ENCODE data around the gene GARNL3. TPM values are rescaled to one million over a fixed set of nuclear protein-coding genes. Genes with fewer than 3 reads are reported as not detected.

Gene GARNL3
- total and polyA plus RNA-seq, 2 donors from 2014 or later = 2.6 to 10.2 TPM

DNA sequence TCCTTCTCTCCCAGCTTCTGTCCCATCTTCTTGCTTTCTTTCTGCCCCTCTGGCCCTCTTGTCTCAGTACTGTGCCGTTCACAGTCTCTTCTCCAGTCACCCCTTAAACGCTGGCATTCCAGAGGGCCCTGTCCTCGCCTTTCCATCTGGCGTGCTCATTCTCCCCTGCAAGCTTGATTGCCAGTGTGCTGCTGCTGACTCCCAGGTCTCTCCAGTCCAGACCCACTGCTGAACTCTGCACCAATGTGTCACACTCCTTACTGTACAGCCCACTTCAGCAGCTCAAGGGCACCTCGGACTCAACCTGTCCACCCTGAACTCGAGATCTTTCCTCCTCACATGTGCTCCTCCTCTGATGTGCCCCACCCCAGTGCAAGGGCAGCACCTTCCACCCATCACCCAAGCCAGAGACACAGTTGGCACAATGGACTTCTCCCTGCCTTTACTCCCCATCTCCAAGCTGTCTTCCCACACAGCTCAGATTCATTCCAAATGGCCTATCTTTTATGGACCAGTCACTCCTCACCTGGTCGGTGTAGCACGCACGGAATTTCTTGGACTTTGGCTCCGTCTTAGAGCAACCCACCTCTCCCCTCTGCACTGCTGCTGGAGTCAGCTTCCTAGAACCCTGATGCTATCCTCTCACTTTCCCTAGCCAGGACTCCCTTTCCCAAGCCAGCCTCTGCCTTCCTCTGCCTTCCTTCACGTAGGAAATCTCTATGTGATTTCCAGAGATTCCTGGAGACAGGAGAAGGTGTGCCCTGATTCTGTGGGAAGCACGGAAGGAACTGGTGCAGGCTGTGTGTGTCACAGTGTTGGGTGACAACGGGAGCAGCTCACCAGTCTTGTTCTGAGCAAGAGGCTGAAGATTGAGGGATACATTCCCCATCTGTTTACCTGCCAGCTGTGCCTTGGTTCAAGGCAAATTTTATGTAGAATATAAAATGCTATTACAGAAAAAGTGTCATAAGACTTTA, 106.4 kb downstream of the GARNL3 start:
- TF ChIP-seq, protein P1, sequence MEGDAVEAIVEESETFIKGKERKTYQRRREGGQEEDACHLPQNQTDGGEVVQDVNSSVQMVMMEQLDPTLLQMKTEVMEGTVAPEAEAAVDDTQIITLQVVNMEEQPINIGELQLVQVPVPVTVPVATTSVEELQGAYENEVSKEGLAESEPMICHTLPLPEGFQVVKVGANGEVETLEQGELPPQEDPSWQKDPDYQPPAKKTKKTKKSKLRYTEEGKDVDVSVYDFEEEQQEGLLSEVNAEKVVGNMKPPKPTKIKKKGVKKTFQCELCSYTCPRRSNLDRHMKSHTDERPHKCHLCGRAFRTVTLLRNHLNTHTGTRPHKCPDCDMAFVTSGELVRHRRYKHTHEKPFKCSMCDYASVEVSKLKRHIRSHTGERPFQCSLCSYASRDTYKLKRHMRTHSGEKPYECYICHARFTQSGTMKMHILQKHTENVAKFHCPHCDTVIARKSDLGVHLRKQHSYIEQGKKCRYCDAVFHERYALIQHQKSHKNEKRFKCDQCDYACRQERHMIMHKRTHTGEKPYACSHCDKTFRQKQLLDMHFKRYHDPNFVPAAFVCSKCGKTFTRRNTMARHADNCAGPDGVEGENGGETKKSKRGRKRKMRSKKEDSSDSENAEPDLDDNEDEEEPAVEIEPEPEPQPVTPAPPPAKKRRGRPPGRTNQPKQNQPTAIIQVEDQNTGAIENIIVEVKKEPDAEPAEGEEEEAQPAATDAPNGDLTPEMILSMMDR (IDR thresholded peaks at IDR 0.05; ENCODE audit: borderline replicate concordance, extremely low read depth, insufficient read depth) = no peak

DNA sequence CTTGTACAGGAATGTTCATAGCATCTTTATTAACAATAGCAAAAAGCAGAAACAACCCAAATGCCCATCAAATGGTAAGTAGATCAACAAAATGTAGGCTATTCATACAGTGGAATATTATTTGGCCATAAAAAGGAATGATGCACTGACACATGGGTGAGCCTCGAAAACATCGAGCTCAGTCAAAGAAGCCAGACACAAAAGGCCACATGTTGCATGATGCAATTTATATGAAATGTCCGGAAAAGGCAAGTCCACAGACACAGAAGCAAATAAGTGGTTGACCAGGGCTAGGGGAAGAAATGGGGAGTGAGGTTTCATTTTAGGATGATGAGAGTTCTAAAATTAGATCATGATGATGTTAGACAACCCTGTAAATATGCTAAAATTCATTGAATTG, 115.9 kb downstream of the GARNL3 start:
- Histone ChIP-seq H3K9me3 (ENCODE audit: control insufficient read depth in 2 of 3, insufficient read depth in 1 of 3, low read length in 3 of 3) (no peaks in the 10 kb centered on the region), H3K9ac (ENCODE audit: low read length in 3 of 3) (no peak overlapping the region), H3K36me3 (ENCODE audit: control insufficient read depth in 2 of 3, insufficient read depth in 3 of 3, low read length in 3 of 3) (no peaks in the 10 kb centered on the region), H3K4me3 (ENCODE audit: low read length in 3 of 3) (no peak overlapping the region), H3K27me3 (ENCODE audit: control insufficient read depth, insufficient read depth, low read length) (no peaks in the 10 kb centered on the region), H3K4me1 (ENCODE audit: control insufficient read depth in 2 of 3, insufficient read depth in 2 of 3, low read depth in 1 of 3, low read length in 3 of 3) (no peaks in the 10 kb centered on the region), H3K27ac (ENCODE audit: low read depth in 2 of 2, low read length in 2 of 2) (no peak overlapping the region)
- FAIRE-seq = no peak
- intact Hi-C loops (cut with DNase I) = no loop called here
- DNase-seq = no peak
- TF ChIP-seq, protein P1 (IDR thresholded peaks at IDR 0.05; ENCODE audit: borderline replicate concordance, extremely low read depth, insufficient read depth) = no peak

More for the DNA sequence above, 106.4 kb downstream of the GARNL3 start:
- Histone ChIP-seq H3K27ac (ENCODE audit: low read depth in 2 of 2, low read length in 2 of 2) (no peak overlapping the region), H3K9ac (ENCODE audit: low read length in 3 of 3) (no peak overlapping the region), H3K4me1 (ENCODE audit: control insufficient read depth in 2 of 3, insufficient read depth in 2 of 3, low read depth in 1 of 3, low read length in 3 of 3) (no peaks in the 10 kb centered on the region), H3K36me3 (ENCODE audit: control insufficient read depth in 2 of 3, insufficient read depth in 3 of 3, low read length in 3 of 3) (no peaks in the 10 kb centered on the region), H3K9me3 (ENCODE audit: control insufficient read depth in 2 of 3, insufficient read depth in 1 of 3, low read length in 3 of 3) (no peaks in the 10 kb centered on the region), H3K4me3 (ENCODE audit: low read length in 3 of 3) (no peak overlapping the region), H3K27me3 (ENCODE audit: control insufficient read depth, insufficient read depth, low read length) (no peaks in the 10 kb centered on the region)
- FAIRE-seq = no peak
- intact Hi-C loops (cut with DNase I) = no loop called here
- DNase-seq = no peak

DNA sequence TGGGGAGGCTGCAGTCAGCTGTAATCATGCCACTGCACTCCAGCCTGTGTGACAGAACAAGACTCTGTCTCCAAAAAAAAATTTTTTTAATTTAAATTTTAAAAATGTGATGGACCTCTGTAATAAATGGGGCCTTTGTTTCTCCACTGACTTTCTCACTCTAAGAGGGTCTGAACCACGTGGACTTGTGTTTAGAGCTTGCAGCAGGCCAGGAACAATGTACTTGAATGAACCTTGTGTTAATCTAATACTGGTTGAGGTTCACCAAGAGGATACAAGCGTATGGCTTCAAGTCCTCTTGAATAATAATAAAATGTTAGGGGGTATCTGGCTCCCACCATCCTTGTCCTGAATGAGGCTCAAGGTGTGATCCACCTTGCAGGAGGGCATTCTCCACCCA, 118.0 kb downstream of the GARNL3 start:
- Histone ChIP-seq H3K9me3 (ENCODE audit: control insufficient read depth in 2 of 3, insufficient read depth in 1 of 3, low read length in 3 of 3) (no peaks in the 10 kb centered on the region), H3K9ac (ENCODE audit: low read length in 3 of 3) (no peak overlapping the region), H3K4me3 (ENCODE audit: low read length in 3 of 3) (no peak overlapping the region), H3K4me1 (ENCODE audit: control insufficient read depth in 2 of 3, insufficient read depth in 2 of 3, low read depth in 1 of 3, low read length in 3 of 3) (no peaks in the 10 kb centered on the region), H3K27ac (ENCODE audit: low read depth in 2 of 2, low read length in 2 of 2) (no peak overlapping the region), H3K36me3 (ENCODE audit: control insufficient read depth in 2 of 3, insufficient read depth in 3 of 3, low read length in 3 of 3) (no peaks in the 10 kb centered on the region), H3K27me3 (ENCODE audit: control insufficient read depth, insufficient read depth, low read length) (no peaks in the 10 kb centered on the region)
- intact Hi-C loops (cut with DNase I) = no loop called here
- peak in 1 of 5 donors; percentile 5 for DNase-seq
- TF ChIP-seq, protein P1 (IDR thresholded peaks at IDR 0.05; ENCODE audit: borderline replicate concordance, extremely low read depth, insufficient read depth) = no peak
- no peak for FAIRE-seq
